Lower leg skin (tissue), 3 donors: ENCODE measurements around the gene EHD3.

Experiments
- CTCF ChIP-seq, 3 donors: fragments of 450-650 bp; IDR thresholded peaks; one replicate each; pipeline ENCODE4 v1.5.1; 2016; ENCODE audit warnings: antibody characterized with exemption in 3 of 3, mild to moderate bottlenecking in 3 of 3, moderate library complexity in 2 of 3
- POLR2A ChIP-seq, 2 donors: fragments of 450-650 bp; IDR thresholded peaks; one replicate each; pipeline ENCODE4 v1.6.1; 2016 to 2017; ENCODE audit warnings: antibody characterized with exemption in 2 of 2, mild to moderate bottlenecking in 1 of 2, moderate library complexity in 1 of 2

- TF ChIP-seq CTCF (IDR thresholded peaks at IDR 0.05) (no peak), POLR2A (IDR thresholded peaks at IDR 0.05) (no peak)
Observed at GRCh38 chr2:31192851-31193392, 41.0 kb upstream of the EHD3 start.
